Hepatocyte (in vitro differentiated cells): ENCODE measurements around the gene ERCC6L2.

Source experiments
- EZH2 ChIP-seq: fragments of 200-600 bp; sonication (generic); IDR thresholded peaks from 2 replicates; pipeline ENCODE4 v1.6.1; 2016; ENCODE audit warnings: antibody characterized with exemption, mild to moderate bottlenecking, borderline replicate concordance
- EZH2phosphoT487 ChIP-seq: fragments of 200-600 bp; sonication (generic); IDR thresholded peaks from one replicate; pipeline ENCODE4 v1.6.1; 2018; ENCODE audit warnings: antibody characterized with exemption, mild to moderate bottlenecking, low read depth, moderate library complexity; ENCODE audit not compliant: unreplicated experiment, severe bottlenecking
- TF ChIP-seq, protein P1 (sequence below): fragments of 200-600 bp; sonication (generic); IDR thresholded peaks from 2 replicates; pipeline ENCODE4 v1.5.1; 2016; ENCODE audit warnings: antibody characterized with exemption, mild to moderate bottlenecking; ENCODE audit not compliant: poor library complexity

- TF ChIP-seq EZH2: no peak
- TF ChIP-seq, protein P1, sequence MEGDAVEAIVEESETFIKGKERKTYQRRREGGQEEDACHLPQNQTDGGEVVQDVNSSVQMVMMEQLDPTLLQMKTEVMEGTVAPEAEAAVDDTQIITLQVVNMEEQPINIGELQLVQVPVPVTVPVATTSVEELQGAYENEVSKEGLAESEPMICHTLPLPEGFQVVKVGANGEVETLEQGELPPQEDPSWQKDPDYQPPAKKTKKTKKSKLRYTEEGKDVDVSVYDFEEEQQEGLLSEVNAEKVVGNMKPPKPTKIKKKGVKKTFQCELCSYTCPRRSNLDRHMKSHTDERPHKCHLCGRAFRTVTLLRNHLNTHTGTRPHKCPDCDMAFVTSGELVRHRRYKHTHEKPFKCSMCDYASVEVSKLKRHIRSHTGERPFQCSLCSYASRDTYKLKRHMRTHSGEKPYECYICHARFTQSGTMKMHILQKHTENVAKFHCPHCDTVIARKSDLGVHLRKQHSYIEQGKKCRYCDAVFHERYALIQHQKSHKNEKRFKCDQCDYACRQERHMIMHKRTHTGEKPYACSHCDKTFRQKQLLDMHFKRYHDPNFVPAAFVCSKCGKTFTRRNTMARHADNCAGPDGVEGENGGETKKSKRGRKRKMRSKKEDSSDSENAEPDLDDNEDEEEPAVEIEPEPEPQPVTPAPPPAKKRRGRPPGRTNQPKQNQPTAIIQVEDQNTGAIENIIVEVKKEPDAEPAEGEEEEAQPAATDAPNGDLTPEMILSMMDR: no peak
- TF ChIP-seq EZH2phosphoT487: no peak
Measured at GRCh38 chr9:95874303-95874988, 1.0 kb upstream of the ERCC6L2 start.
